ENCODE data around the gene KIF14. TPM values are rescaled to one million over a fixed set of nuclear protein-coding genes. Genes with fewer than 3 reads are reported as not detected.

The KIF14 gene
- total and polyA plus RNA-seq, 2 of the 8 experiments (the other 6 are each of a cell fraction or from before 2014, with no cell fraction given), result 2.6 to 23.3 TPM

DNA sequence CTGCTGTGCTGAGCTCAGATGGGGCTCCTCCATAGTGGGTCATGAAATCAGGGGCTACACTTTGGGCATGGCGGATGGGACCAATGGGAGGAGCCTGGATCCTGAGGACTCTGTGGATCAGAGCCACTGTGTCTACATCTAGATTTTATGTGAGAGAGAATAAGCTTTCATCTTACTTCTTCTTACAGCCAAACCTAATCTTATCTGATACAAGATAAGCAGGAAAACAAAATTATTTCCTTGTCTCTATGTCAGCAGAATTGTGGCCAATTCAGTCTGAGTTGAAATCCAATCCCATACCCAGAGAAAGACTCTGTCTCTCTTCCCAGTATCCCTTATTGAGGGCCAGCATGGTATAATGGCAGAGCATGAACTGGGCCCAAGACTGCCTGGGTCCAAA is 56.2 kb downstream of the KIF14 start:
- DNase-seq (ENCODE audit: low read depth in 1 of 2, low spot score in 2 of 2), result no peak
- Histone ChIP-seq H3K9me3 (ENCODE audit: insufficient read depth in 2 of 2, low read depth in 1 of 2, low read length in 1 of 2) (no peaks in the 10 kb centered on the region), H4K8ac (ENCODE audit: extremely low read depth, insufficient read depth, low read length) (no peak overlapping the region), H3K56ac (replicated peaks; ENCODE audit: insufficient read length, low read depth, low read length) (no peak overlapping the region), H3K14ac (ENCODE audit: insufficient read length) (no peak overlapping the region), H2BK12ac (ENCODE audit: low read depth, low read length) (no peak overlapping the region), H3K27me3 (replicated peaks in 1 of 4; ENCODE audit: control insufficient read depth in 3 of 4, extremely low read depth in 1 of 4, insufficient read depth in 3 of 4, low read length in 3 of 4) (no peaks in the 10 kb centered on the region), H3K79me1 (ENCODE audit: low read depth, low read length) (no peaks in the 10 kb centered on the region), H3K9ac (replicated peaks in 1 of 4; ENCODE audit: extremely low read depth in 1 of 4, low read depth in 3 of 4, low read length in 3 of 4) (no peak overlapping the region), H3K4me1 (replicated peaks in 1 of 4; ENCODE audit: control insufficient read depth in 3 of 4, insufficient read depth in 4 of 4, low read length in 3 of 4) (peaks cover 0 to 4% (median 1%) of the 10 kb centered on the region in 4 experiments; a peak in 2 of 7 replicates), H3K23ac (ENCODE audit: insufficient read length) (no peak overlapping the region), H4K20me1 (replicated peaks in 1 of 2; ENCODE audit: control insufficient read depth in 1 of 2, insufficient read depth in 2 of 2, low read length in 2 of 2) (no peaks in the 10 kb centered on the region), H3K27ac (ENCODE audit: low read depth, low read length) (no peak overlapping the region), H4K5ac (ENCODE audit: insufficient read length, low read depth, low read length) (no peak overlapping the region), H3K36me3 (ENCODE audit: control insufficient read depth in 2 of 4, insufficient read depth in 4 of 4, low read length in 3 of 4) (peaks cover 0 to 27% (median 10%) of the 10 kb centered on the region in 4 experiments; a peak in 6 of 8 replicates), H3K23me2 (ENCODE audit: low read depth, low read length) (no peaks in the 10 kb centered on the region; the same call in 1 of the 2 replicates), H3K4me2 (ENCODE audit: insufficient read depth in 1 of 2, low read depth in 2 of 2, low read length in 2 of 2) (no peak overlapping the region), H2BK120ac (replicated peaks; ENCODE audit: low read depth, low read length) (no peak overlapping the region), H2AFZ (ENCODE audit: low read length) (no peak overlapping the region), H4K91ac (replicated peaks; ENCODE audit: insufficient read length, low read length) (no peak overlapping the region), H3K18ac (ENCODE audit: extremely low read depth, low read length) (no peak overlapping the region), H2AK5ac (ENCODE audit: low read depth, low read length) (no peak overlapping the region), H2BK5ac (ENCODE audit: low read depth, low read length) (no peak overlapping the region), H3K4ac (replicated peaks; ENCODE audit: insufficient read length, low read depth, low read length) (no peak overlapping the region), H3K79me2 (ENCODE audit: control insufficient read depth in 1 of 2, insufficient read depth in 2 of 2, low read length in 2 of 2) (no peaks in the 10 kb centered on the region), H3K4me3 (ENCODE audit: extremely low read depth in 1 of 4, insufficient read depth in 2 of 4, low read depth in 3 of 4, low read length in 4 of 4) (no peak overlapping the region), H2BK15ac (ENCODE audit: low read length) (no peak overlapping the region), H2BK20ac (ENCODE audit: low read length) (no peak overlapping the region)
- WGBS, 2 experiments (ENCODE audit: extremely low coverage in 1 of 2, insufficient coverage in 1 of 2, insufficient read length in 1 of 2, insufficient replicate concordance in 2 of 2, low coverage in 1 of 2, low lambda C conversion rate in 2 of 2, missing lambda C conversion rate in 1 of 2), result 90% methylated on average over 1 of the region's 1 CpG; no CpG with 5 or more reads in 1 of the 2 experiments
- POLR2A ChIA-PET (ENCODE audit: partially characterized antibody), result no interaction called here
- FAIRE-seq, result no peak
- CTCF ChIA-PET (ENCODE audit: partially characterized antibody), result no interaction called here
- TF ChIP-seq NRF1 (IDR thresholded peaks at IDR 0.05; ENCODE audit: low read depth, low read length), result no peak
- no peak for TF ChIP-seq JUND (IDR thresholded peaks at IDR 0.05; ENCODE audit: low read length)
- TF ChIP-seq POU5F1 (IDR thresholded peaks at IDR 0.05; ENCODE audit: low read depth, low read length), result no peak
- TF ChIP-seq YY1 (IDR thresholded peaks at IDR 0.05; ENCODE audit: low read depth, low read length), result no peak
- no peak for TF ChIP-seq SP2 (IDR thresholded peaks at IDR 0.05; ENCODE audit: low read length)
- TF ChIP-seq BACH1 (IDR thresholded peaks at IDR 0.05; ENCODE audit: low read length), result no peak
- no peak for TF ChIP-seq FOSL1 (IDR thresholded peaks at IDR 0.05; ENCODE audit: insufficient read depth, low read depth, low read length)
- TF ChIP-seq POLR2AphosphoS5 (IDR thresholded peaks at IDR 0.05; ENCODE audit: low read depth, low read length), result no peak
- no peak for TF ChIP-seq BRCA1 (IDR thresholded peaks at IDR 0.05; ENCODE audit: low read depth, low read length)
- TF ChIP-seq TEAD4 (IDR thresholded peaks at IDR 0.05; ENCODE audit: low read depth, low read length), result no peak
- no peak for TF ChIP-seq EZH2 (IDR thresholded peaks at IDR 0.05; ENCODE audit: low read depth, low read length, severe bottlenecking)
- no peak for TF ChIP-seq SUZ12 (IDR thresholded peaks at IDR 0.05; ENCODE audit: low read length)
- no peak for TF ChIP-seq CEBPB (IDR thresholded peaks at IDR 0.05; ENCODE audit: low read depth, low read length)
- TF ChIP-seq, protein P1, sequence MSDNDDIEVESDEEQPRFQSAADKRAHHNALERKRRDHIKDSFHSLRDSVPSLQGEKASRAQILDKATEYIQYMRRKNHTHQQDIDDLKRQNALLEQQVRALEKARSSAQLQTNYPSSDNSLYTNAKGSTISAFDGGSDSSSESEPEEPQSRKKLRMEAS (IDR thresholded peaks at IDR 0.05), result no peak

All from H1 (cell line).